ENCODE results near the gene RPS6KA5.

GRCh38 chr14:91015435-91015834 is 45.0 kb downstream of the RPS6KA5 start:
- TF ChIP-seq JUND (IDR thresholded peaks at IDR 0.05), result no peak
- no peak for TF ChIP-seq ZBTB33 (IDR thresholded peaks at IDR 0.05; ENCODE audit: extremely low read depth, insufficient replicate concordance, low read length)
- TF ChIP-seq POLR2AphosphoS5 (IDR thresholded peaks at IDR 0.05; ENCODE audit: low read depth, low read length), result no peak
- TF ChIP-seq EZH2 (IDR thresholded peaks at IDR 0.05), result no peak
- TF ChIP-seq, protein P1, sequence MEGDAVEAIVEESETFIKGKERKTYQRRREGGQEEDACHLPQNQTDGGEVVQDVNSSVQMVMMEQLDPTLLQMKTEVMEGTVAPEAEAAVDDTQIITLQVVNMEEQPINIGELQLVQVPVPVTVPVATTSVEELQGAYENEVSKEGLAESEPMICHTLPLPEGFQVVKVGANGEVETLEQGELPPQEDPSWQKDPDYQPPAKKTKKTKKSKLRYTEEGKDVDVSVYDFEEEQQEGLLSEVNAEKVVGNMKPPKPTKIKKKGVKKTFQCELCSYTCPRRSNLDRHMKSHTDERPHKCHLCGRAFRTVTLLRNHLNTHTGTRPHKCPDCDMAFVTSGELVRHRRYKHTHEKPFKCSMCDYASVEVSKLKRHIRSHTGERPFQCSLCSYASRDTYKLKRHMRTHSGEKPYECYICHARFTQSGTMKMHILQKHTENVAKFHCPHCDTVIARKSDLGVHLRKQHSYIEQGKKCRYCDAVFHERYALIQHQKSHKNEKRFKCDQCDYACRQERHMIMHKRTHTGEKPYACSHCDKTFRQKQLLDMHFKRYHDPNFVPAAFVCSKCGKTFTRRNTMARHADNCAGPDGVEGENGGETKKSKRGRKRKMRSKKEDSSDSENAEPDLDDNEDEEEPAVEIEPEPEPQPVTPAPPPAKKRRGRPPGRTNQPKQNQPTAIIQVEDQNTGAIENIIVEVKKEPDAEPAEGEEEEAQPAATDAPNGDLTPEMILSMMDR (IDR thresholded peaks at IDR 0.05 in 2 of 3, conservative IDR thresholded peaks at IDR 0.05 in 1 of 3; ENCODE audit: borderline replicate concordance in 1 of 3, insufficient read depth in 1 of 3, low read depth in 2 of 3, low read length in 2 of 3), result no peak
- TF ChIP-seq POLR2A (IDR thresholded peaks at IDR 0.05; ENCODE audit: borderline replicate concordance, extremely low read depth, insufficient read depth, insufficient read length), result no peak
- no peak for TF ChIP-seq FOSL1 (IDR thresholded peaks at IDR 0.05; ENCODE audit: low read depth)
- no peak for TF ChIP-seq EZH2phosphoT487 (IDR thresholded peaks at IDR 0.05; ENCODE audit: borderline replicate concordance)
- TF ChIP-seq SP1 (IDR thresholded peaks at IDR 0.05; ENCODE audit: low read depth), result no peak
- TF ChIP-seq YY1 (IDR thresholded peaks at IDR 0.05; ENCODE audit: extremely low read depth, insufficient replicate concordance, low read depth, low read length), result no peak
- TF ChIP-seq CEBPB (IDR thresholded peaks at IDR 0.05; ENCODE audit: low read depth), result no peak
- no peak for TF ChIP-seq RAD21 (IDR thresholded peaks at IDR 0.05; ENCODE audit: low read depth)
- TF ChIP-seq SRF (IDR thresholded peaks at IDR 0.05; ENCODE audit: low read depth), result no peak
- TF ChIP-seq ZFX (IDR thresholded peaks at IDR 0.05), result no peak

All from HCT116 (cell line).